HG03520 (cell line): ENCODE data around the gene ST8SIA1.

Source experiments
- ATAC-seq: cut with Tn5 transposase; IDR thresholded peaks from one replicate; pipeline ENCODE4 v1.9.1; 2021; ENCODE audit warnings: mild to moderate bottlenecking, moderate library complexity; ENCODE audit not compliant: unreplicated experiment

ST8SIA1 gene

DNA sequence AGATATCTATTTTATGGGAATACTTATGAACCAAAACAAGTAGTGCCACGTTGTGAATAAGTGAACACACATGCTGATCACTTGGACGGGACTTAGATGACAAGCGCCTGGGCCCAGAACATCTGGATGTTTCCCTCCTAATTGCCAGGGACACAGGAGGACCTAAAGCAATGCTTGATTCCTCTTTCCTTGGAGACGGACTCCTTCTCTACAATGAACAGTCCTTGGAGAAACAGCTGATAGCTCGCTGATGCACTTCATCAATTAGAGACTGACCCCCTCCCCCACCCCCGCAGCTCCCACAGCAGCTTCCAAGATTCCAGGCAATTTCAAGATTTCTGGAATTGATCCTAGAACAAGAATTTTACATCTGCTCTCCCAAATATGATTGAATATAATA is 86.4 kb downstream of the ST8SIA1 start:
- ATAC-seq: no peak

DNA sequence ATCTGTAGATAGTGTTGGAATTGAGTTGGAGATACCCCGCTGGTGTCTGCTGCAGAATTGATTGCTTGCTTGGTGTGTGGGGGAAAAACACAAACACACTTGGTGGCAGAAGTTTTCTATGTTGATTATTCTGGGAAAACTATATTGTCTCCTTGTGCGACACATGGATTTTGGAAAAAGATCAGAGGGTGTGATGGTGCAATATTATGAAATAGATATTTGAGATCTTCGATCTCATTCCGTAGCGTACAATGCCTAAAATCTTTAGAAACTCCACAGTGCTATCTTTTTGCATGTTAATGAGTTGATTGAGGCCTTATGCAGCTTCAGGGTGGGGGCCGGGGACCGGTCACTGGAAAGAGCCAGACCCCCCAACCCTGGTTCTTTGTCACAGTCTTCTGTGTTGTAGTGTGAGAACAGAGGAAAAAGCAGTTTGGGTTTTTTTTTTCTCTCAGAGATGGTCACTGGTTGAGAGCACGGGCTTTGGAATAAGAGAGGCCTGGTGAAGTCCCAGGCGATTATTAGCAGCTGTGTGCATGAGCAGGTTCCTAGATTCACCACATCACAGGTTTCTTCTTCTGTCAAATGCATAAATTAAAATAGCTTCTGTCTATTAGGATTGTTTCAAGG is 88.2 kb downstream of the ST8SIA1 start:
- no peak for ATAC-seq

DNA sequence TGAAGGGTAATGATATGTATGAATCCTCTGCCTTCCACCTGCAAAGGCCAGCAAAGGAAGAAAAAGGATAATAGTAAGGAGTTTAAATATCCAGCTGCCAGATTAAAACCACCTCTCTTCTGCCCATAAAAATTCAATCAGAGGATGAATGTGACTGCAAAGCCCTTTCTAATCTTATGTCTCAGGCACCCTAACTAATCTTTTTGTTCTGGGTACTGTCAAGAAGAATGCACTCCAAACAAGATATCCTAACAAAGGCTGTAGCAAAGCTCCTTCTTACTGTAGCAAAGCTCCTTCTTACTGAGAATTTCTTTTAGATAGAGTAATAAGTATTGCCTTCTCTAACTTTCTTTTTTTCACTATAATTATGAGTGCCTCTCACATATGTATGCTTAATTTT is 91.8 kb downstream of the ST8SIA1 start:
- ATAC-seq: no peak

DNA sequence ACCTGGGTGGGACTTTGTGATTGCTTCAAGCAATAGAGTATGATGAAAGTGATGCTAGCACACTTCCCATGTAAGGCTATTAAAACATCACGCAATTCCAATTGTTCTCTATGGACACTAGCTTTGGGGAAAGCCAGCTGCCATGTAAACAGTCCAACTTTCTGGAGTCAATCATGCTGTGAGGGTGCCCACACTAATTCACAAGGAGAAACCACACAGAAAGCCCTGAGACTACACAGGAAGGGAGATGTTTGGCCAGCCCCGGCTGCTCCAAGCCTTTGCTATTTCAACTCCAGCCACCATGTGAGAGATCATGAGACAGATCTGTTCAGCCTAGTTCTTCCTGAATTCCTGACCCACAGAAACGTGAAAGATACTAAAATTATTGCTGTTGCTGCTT is 96.3 kb downstream of the ST8SIA1 start:
- ATAC-seq: no peak

DNA sequence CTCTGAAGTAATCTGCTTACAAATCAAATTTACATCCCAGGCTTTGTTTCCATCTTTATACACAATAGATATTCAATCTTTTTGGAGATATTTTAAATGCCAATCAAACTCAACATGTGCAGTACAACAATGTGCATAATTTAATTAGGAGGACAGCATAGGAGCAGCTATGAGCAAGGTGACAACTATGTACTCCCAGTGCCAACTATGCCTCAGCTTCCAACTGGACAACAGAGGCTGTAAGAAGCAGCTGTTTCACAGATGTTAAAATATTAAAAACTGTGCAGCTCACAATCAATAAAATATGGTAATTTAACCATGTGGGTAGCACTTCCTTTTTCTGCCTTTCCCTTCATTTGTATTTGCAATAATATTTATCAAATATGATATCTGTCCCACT is 99.9 kb downstream of the ST8SIA1 start:
- ATAC-seq: no peak

DNA sequence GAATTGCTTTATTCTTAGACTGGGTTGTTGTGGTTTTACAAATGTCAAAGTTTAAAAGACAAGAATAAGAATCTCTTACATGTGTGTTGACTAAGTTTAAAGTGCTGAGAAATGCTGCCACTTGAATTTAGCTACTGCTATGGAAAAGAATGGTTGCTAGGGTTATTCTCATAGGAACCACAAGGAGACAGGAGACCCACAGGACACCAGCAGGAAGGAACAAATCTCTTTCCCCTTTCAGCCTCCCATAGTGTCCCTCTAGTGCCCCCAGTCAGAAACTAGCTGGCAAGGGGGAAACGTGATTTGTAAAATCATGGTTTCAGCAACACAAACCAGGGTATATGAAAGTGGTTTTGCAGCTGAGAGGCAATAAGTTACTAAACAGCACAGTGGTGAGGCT is 102.7 kb downstream of the ST8SIA1 start:
- no peak for ATAC-seq

DNA sequence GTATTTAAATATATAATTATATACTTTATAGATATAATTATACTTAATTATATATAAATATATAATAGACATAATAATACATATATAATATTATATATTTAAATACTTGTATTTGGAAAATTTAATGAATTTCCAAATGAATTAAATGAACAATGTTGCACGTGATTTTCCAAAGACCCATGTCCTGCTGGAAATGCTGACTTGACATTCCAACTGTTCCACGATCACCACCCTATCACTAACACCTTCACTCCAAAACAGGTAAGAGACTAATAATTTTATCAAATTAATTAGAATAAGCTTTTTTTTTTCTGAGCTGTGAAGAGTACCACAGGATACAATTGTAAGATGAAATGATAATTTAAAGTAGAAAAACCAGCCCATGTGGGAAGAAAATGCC is 103.4 kb downstream of the ST8SIA1 start:
- ATAC-seq: no peak

DNA sequence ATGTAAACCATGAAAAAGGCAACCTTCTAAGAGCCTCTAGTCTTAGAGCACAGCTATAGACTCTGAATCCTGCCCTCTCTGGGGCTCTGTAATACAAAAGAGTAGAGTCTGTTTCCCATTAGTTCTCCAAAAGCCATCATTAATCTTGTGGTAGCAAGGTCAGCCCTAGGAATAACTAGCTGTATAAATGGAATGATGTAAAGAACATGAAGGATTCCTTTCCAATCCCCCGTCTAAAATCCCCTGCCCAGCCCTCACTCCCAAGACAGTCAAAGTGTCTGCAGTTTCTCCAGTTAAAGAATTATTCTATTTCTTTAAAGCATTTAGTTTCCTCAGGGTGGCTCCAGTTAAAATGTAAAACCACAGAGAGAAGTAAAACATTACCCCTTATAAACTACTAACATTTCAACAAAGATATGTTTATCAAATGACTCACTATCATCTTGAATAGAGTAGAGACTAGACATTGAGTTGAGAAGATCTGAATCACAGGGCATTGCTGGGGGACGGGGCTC is 104.2 kb downstream of the ST8SIA1 start:
- no peak for ATAC-seq

DNA sequence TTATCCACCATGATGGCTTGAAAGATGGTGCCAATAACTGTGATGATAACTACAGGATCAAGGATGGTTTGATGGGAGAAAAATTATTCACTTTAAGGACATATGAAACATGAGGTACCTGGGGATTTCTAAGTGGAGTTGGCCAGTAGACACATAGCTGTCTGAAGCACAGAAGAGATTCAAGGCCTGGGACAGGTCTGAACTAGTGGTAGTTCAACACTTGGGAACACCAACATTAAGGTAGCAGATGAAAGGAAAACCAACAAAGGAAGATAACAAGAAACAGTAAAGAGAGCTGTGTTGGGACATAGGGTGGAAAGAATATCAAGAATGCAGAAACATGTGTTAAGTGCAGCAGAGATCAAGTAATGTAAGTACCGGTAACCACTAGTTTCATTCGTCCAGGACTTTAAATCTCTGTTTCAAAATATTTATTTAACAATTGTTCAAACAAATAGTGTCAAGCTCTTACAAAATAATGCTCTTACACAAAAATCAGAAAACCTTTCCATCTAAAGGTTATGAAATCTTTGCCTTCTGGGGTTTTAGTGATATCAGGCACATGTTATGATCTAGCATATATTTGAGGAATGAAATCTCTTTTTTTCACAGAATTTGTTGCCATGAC is 104.7 kb downstream of the ST8SIA1 start:
- ATAC-seq: no peak

DNA sequence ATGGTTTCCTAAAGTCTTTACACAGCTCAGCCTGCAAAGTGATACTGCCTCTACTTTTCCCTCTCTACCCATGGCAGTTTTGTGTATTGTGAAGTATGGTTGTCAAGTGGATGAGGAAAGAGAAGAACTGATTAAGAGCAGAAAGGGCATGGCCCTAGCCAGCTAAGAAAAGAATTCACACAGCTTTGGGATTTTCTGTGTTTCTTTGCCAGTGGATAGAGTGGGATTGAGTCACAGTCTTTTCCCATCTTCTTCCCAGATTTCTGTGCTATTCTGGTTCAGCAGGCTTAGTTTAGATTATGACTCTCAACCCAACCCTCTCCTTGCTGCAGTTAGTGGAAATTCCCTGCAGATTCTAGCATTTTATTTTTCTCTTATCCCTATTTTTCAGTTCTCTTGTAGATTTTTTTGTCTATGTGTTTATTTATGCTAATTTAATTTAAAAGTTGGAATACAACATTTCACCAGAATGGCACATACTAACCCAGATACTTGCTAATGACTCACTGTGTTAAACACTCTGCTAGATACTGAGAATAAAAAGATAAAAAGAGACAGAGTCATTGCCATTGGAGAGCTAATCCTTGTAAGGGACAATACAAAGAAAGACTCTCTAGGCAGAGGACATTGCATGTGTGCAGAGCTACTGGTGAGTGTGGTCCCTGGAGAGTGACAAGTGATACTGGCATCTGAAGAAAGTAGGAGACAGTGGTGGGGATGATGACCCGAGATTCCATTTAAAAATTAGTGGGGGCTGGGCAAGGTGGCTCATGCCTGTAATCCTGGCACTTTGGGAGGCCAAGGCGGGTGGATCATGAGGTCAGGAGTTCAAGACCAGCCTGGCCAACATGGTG is 106.3 kb downstream of the ST8SIA1 start:
- ATAC-seq: no peak

DNA sequence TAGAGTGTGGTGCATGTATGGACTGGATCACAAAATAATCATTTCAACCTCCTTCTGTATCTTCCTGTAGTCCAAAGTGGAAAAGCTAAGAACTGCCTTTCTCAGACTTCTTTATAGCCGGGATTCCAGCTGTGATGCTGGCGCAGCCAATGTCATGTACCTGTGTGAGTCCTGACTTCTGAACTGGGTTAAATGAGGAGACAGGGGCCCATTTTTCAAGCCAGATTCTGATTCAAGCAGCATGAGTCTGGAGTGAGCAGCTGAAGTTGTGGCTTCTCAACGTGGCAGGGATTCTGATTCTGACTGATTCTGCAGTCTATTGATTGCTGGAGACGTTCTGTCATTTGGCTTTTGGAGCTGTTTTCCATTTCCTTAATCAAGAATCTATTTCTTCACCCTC is 111.2 kb downstream of the ST8SIA1 start:
- no peak for ATAC-seq

DNA sequence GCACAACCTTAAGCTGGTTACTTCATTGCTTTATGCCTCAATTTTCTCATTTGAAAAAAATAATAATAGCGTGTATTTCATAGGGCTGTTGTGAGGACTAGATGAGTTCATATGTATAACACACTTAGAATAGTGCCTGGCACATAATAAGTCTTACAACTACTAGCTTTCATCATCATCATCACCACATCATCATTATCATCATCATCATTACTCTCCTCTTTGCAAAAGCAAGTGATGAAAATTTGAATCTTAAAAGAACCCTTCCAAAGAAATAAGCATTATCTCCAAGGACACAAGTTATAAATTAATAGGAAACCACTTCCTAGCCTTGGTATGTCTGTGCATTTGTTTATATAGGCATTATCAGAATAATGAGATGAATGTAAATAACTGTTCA is 117.0 kb downstream of the ST8SIA1 start:
- ATAC-seq: no peak

DNA sequence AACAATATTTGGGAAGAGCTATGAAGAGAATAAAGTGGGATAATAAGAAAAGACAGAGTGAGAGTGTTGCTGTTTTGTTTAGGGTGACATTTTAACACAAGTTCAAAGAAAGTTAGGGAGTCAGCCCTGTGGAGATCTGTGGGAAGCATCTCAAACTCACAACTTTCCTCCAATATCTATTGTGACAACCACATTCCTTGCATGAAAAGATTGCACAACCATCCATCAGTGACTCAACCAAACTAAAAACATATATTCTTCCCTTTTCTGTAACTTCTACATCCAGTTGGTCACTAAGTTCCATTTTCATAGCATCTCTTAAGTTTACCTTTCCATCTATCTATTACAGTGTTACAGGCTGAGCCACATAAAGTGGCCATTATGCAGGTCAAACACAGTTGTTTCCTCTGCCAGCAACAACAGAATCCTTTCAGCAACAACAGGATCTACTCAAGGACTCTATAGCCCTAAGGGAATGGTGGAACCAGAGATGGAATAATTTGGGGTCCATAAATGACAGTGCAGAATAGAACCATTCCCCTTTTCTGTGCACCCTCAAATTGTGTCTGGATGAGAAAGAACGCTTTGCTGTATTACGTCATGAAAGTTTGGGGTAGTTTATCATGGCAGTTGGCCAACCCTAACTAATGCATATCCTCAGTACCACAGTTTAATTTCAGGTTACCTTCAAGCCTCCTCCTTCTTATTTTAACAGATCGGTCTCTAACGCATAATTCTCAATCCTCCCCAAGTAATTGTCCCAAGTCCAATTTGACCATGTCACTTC is 118.8 kb downstream of the ST8SIA1 start:
- no peak for ATAC-seq

DNA sequence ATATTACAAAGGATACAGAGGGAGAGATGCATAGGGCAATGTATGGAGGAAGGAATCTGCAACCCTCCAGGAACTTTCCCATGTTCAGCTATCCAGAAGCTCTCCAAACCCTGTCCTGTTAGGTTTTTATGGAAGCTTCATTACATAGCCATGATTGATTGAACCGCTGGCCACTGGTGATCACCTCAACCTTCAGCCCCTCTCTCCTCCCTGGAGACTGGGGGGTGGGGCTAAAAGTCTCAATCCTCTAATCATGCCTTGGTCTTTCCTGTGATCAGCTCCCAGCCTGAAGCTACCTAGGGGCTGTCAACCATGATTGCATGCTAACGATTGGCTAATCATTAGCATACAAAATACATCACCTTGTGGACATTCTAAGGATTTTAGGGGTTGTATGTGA is 123.4 kb downstream of the ST8SIA1 start:
- ATAC-seq: no peak

DNA sequence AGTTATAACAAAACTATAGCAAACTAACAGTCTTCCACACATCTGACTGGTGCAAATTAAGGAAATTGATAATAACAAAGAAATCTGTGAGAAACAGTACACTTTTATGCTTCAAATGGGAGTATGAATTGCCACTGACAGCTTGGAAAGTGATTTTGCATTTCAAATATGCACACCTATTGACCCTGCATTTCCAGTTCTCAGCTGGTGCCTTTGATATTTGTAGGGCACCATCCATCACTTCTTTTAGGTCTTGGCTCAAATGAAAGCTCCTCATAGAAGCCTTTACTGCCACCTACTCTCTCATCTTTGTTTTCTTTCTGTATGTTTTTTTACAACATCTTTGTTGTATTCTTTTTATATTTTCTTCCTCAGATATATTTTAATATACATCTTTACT is 125.1 kb downstream of the ST8SIA1 start:
- ATAC-seq: no peak

DNA sequence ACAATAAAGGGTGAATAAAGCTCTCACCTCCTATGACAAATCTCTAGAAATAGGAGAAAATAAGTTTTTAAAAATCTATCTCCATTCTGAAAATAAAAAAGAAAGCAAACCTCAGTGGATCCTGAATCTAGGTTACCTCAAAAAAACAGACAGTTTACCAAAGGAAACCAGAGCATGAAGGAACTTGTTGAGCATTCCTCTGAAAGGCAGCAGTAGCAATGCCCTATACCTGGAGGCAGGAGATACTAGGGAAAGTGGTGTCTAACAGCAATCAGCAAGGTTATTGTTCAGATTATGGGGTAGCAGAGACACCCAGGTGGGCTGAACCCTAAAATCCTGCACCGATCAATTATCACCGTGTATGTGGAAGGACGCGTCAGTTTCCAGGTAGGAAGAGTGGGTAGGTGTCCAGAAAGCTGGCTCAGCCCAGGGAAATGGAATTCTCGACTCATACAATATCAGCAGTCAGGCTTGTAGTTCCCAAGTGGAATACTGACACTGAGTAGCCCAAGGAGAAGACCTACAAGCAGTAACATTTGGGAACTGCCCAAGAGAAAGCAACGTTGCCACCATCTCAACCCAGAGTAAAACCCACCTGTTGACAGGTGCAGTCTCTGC is 128.3 kb downstream of the ST8SIA1 start:
- ATAC-seq: no peak

DNA sequence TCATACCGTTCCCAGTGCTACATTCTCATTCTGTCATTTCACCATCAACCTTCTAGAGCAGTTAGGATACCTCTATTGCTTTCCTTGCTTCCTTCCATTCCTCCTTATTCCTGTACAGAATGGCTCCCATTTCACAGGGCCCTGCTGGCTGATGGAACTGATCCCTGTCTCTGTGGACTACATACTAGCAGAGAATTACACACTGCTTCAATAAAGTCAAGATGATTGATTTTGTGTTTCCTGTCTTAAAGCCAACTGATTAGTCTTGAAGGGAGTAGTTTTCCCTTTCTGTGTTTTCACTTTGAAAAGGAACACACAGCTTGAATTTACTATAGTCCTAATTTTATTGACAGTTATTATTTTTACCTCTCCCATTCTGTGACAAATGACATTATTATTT is 130.1 kb downstream of the ST8SIA1 start:
- ATAC-seq: no peak

DNA sequence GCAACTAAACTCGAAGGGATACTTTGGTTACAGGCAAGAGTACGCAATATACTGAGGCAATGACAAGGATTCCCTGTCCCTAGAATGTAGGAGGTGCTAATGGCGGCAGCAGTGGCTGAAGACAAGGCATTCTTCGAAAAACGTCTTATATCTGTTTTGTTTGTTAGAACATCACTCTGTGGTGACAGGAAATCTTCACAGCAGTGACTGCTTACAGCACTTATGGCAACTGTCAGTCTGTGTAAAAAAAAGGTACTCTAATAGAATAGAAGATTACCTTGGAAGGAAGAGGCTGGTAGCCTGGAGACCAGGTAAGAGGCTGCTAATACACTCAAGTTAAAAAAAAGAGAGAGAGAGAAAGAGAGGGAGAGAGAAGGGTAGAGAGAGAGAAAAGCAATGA is 131.7 kb downstream of the ST8SIA1 start:
- ATAC-seq: no peak

DNA sequence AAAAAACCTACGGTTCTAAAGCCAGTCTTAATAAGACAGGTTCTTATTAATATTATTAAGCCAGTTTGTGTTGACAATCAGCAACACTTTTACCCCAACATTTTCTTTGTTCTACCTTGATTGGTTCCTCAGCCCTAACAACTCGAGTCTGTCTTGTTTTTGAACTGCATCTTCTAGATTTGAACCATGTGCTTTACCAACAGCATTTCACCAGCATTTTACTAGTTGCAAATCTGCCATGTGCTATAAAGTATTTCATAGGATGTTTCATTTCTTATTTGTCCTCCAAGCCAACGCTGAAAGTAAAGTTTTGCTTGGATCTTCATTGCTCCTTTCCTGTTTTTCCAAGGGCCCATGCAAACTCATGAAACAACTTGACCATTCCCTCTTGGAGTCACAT is 133.4 kb downstream of the ST8SIA1 start:
- no peak for ATAC-seq

DNA sequence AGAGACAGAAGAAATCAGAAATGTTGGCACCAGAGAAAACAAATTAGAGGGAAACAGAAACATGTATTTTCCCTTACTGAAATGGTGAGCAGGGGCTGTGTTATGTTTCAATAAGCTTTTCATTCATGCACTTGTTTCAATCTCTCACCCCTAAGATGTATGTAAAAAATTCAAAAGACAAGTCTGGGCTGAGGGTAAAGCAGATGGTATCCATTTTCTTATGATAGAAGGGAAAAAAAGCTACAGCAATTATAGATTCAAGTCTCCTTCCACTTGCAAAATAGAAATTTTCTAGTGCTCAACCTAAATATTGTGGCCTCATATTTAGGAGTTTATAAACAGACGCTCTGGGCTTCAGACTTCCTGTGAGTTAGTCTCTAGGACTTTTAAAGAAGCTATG is 138.3 kb downstream of the ST8SIA1 start:
- ATAC-seq: no peak

DNA sequence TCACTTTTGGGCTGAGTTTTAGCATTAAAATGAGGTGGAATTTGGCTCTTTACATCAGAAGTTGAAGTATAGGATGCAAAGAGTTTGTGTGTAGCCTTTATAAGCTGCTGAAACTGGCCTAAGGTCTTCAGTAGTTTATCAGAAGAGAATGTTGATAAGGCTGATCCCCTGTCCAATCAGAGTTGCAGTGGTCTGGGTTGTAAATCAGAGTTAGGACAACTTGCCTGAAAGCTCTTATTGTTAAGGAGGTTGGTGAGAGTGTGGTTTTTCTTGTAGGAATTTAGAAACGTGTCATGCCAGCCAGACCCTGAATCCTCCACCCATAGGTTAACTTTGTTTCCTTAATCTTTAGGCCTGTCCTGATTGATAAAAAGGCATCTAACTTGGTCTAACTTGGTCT is 143.5 kb downstream of the ST8SIA1 start:
- ATAC-seq: no peak
